Measurements from ENCODE around the gene DRAM2.

Gene DRAM2

GRCh38 chr1:111154021-111154999, 14.4 kb upstream of the DRAM2 start:
- no peak for DNase-seq (ENCODE audit: low spot score)
- TF ChIP-seq CTCF (IDR thresholded peaks at IDR 0.05; ENCODE audit: extremely low read depth, missing control alignments): no peak

GRCh38 chr1:111151838-111152237, 11.9 kb upstream of the DRAM2 start:
- no peak for TF ChIP-seq CTCF (IDR thresholded peaks at IDR 0.05; ENCODE audit: extremely low read depth, missing control alignments)
- DNase-seq (ENCODE audit: low spot score): no peak

GRCh38 chr1:111148376-111148881, 8.5 kb upstream of the DRAM2 start:
- no peak for DNase-seq (ENCODE audit: low spot score)

GRCh38 chr1:111147948-111148347, 8.1 kb upstream of the DRAM2 start:
- DNase-seq (ENCODE audit: low spot score): no peak

More at GRCh38 chr1:111148376-111148881, 8.5 kb upstream of the DRAM2 start:
- TF ChIP-seq CTCF (IDR thresholded peaks at IDR 0.05; ENCODE audit: extremely low read depth, missing control alignments): no peak

GRCh38 chr1:111145963-111146768, 6.3 kb upstream of the DRAM2 start:
- TF ChIP-seq CTCF (IDR thresholded peaks at IDR 0.05; ENCODE audit: extremely low read depth, missing control alignments): no peak
- DNase-seq (ENCODE audit: low spot score): no peak

More at GRCh38 chr1:111147948-111148347, 8.1 kb upstream of the DRAM2 start:
- no peak for TF ChIP-seq CTCF (IDR thresholded peaks at IDR 0.05; ENCODE audit: extremely low read depth, missing control alignments)

GRCh38 chr1:111145542-111145941, 5.6 kb upstream of the DRAM2 start:
- TF ChIP-seq CTCF (IDR thresholded peaks at IDR 0.05; ENCODE audit: extremely low read depth, missing control alignments): no peak
- DNase-seq (ENCODE audit: low spot score): no peak

Data from GM20000 (cell line).